GM21390 (cell line): ENCODE data around the gene COQ2.
A peak's percentile ranks its signal among the peaks of the same experiment; 100 is the strongest.
"Not testable (repeated sequence)": the region's sequence is repeated elsewhere in the genome, so short reads cannot be mapped to it uniquely, and the experiment has no call there.

Experiments used
- ATAC-seq: cut with Tn5 transposase; IDR thresholded peaks from one replicate; pipeline ENCODE4 v1.9.1; 2021; ENCODE audit not compliant: unreplicated experiment

COQ2 gene

DNA sequence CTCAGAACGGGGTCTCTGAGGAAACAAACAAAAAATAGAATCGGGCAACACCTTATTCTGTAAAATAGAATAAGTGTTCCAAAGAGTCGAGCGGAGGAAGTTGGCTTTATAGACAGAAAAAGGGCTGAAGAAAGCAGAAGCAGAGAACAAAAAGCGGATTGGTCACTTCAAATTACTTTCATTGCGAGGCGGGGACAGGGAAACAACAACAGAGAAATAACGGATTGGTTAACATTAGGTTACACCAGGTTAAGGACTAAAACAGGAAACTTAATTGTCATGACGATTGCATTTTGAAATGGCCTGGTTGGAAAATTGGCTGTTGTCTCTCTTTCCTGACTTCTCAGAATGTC, 433 bp upstream of the COQ2 start:
- no peak for ATAC-seq

DNA sequence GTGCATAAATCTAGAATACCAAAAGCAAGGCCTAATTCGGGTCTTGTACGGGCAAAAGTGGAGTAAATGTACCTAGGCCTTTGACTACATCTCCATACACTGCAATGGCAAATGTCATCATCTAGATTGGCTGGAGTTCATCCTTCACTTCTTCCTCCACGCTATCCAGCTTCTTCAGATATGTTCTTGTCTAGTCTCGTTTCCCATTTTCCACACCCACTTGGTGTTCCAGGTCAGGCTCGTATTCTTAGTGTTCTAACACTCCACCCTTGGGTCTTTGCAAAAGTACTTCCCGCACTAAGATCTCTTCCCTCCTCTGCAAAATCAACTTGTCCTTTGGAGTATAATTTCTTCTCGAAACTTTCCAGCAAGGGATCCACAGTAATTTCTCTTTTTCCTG, 1.4 kb downstream of the COQ2 start:
- no peak for ATAC-seq

DNA sequence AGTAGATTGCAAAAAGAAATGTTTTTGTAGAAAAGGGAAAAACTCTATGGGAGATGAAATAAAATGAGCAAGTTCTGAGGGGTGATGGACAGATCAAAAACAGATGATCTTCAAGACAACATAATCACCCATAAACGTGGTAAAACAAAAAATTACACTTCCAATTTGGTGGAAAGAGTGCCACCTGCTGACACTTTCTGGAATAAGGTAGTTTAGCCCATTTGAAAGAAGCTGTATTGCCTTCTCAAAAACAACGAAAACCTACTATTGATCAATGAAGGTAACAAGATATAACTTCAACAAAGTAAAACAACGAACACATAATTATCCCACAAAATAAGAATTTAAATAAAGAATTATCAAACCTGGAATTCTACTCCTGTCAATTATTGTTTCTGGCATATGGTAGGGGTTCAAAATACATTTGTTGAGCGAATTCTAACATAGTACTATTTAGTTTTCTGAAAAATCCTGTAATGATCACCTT, 2.5 kb downstream of the COQ2 start:
- no peak for ATAC-seq

DNA sequence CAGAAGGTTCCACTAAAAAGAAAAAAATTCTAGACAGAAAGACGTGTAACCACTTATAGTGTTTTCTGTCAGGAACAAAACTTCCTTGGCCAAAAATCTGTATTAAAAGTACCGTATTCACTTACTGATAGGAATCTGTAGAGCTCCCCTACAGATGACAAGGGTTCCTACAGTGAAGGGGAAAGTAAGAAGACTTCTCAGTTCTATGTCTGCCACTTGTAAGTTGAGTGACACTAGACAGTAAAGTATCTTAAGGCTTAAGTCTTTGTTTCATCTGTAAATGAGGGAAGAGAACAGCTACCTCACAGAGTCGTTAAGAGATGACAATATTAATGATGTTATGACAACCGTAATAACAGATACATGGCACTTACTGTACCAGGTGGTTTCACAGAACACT, 3.3 kb downstream of the COQ2 start:
- ATAC-seq: no peak

DNA sequence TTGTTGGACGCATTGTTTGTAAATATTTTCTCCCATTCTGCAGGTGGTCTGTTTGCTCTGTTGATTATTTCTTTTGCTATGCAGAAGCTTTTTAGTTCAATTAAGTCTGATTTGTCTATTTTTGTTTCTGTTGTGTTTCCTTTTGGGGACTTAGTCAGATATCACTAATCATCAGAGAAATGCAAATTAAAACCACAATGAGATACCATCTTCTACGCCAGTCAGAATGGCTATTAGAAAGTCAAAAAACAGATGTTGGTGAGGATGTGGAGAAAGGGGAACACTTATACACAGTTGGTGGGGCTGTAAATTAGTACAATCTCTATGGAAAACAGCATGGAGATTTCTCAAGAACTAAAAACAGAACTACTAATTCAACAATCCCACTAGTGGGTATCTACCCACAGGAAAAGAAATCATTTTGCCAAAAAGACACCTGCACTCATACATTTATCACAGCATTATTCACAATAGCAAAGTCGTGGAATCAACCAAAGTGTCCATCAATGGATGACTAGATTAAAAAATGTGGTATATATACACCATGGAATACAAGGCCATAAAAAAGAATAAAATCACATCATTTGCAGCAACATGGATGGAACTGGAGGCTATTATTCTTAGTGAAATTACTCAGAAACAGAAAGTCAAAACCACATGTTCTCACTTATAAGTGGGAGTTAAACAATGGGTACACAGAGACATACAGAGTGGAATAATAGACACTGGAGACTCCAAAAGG, 8.1 kb downstream of the COQ2 start:
- peak; percentile 65 for ATAC-seq

DNA sequence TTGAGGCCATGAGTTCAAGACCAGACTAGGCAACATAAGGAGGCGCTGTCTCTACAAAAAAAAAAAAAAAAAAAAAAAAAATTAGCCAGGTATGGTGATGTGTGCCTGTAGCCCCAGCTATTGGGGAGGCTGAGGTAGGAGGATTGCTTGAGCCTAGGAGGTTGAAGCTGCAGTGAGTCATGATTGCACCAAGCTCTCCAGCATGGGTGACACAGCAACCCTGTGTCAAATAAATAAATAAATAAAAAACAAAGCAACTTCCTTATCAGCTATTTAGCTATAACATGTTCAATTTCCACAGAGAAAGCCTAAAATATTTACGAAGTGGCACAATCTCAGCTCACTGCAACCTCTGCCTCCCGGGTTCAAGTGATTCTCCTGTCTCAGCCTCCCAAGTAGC, 10.7 kb downstream of the COQ2 start:
- not testable (repeated sequence) for ATAC-seq

DNA sequence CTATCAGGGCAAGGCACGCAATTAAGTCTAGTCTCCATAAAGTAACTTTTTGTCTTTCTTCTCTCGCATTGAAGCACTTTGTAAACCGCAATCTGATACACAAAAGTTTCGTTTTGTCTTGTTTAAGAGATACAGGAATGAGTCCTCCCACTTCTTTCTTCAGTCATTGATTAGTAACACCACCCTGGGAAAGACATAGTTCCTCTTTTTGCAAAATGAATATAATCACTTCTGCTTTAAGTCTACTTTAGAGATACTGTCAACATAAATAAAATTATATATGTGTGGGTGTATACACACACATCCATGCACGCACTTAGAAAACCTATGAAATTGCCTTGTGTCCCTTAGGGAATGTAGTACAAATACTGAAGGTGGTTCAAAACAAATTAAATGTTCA, 11.7 kb downstream of the COQ2 start:
- peak; percentile 89 for ATAC-seq

DNA sequence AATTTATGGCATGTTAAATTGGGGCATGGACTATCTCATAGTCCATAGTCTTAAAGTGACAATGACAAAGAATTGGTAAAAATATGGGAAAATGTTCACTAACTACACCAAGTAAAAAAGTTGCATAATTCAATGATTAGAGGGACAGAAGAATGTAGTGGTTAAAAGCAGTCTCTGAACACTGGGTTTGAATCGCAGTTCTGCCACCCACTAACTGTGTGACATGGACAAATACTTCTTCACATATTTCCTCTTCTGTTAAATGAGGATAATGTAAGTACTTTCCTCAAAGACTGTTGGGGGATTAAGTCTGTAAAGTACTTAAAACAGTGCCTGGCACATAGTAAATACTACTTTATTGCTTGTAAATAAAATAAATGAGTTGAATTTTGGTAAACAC, 15.3 kb downstream of the COQ2 start:
- no peak for ATAC-seq

DNA sequence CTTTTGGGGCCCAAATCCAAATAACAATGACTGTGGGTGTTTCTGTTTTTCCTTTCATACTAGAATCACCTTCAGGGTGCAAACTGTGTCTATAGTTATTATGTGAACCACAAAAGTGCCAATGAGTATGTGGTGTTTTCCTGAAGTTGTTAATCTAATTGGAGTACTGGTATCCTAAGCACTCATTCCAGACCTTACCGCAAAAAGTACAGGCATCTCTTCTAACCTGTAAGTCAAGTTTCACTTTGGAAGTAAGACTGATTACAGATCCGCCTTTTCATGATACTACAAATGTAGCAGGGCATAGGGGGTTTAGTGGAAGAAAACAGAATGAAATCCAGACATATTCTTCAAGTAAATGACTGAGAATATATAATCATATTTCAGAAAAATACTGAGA, 16.1 kb downstream of the COQ2 start:
- ATAC-seq: no peak

DNA sequence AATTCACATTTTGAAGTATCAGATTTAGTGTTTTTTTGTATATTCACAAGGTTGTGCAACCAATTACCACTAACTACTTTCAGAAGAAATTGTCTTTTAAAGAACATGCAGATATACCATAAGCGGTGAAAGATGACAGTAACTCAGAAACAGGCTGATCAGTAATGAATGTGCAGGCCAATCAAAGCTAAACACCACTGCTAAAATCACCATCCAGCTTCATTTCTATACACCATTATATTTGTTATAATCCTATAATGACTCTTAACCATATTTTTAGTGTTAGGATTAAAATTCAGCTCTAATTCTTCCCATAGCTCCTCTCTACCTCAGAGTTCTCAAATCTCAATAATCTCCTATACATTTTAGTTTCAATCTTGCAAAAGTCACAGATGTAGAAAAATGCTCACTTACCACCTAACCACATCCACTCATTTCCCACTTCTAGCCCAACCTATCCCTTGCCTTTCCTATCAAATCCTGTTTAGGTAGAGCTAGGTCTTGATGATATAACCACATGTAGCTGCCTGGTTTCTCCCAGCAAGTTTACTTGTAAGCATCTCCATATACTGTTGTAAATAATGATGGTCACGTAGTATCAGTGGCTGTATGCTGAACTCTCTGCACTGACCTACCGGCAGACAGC, 16.6 kb downstream of the COQ2 start:
- no peak for ATAC-seq

DNA sequence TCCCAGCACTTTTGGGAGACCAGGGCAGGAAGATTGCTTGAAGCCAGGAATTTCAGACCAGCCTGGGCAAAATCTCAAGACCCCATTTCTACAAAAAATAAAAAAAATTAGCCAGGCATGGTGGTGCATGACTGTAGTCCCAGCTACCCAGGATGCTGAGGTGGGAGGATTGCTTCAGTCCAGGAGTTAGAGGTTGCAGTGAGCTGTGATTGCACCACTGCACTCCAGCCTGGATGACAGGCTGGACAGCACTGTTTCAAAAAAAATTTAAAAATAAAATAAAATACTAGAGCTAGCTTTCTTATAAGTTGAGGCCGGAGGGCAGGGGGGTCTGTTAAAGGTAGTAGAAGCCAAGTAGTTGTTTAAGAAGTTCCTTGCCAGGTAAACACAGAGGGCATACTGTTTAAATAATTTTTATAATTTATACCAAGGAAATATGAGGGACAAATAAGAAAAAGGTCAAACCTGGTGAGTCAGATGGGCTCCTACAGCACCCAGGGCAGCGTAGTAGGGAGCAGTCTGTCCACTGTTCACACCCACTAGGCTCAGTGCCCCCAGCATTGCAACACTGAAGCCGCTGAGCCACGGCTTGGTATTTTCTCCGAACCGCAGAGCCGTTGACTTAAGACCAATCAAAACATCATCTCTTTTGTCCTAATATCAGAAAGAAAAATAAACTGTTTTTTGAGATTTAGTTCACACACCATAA, 17.3 kb downstream of the COQ2 start:
- no peak for ATAC-seq

DNA sequence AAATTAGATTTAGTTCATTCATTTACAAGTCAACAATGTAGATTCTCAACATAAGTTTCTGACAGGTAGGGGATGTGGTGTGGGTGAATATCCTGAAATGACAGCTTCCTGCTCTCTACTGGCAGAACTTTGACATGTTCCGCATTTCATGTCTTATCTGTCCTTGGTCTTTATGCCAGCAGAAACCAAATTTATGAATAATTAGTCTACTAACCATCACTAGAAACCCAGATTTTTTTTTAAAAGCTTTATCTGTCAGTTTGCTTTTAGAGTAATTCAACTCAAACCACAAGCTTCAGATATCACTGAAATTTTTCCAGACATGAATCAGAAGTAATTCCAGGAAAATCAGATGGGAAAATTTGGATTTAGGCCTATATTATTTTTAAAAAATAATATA, 17.9 kb downstream of the COQ2 start:
- peak; percentile 51 for ATAC-seq

DNA sequence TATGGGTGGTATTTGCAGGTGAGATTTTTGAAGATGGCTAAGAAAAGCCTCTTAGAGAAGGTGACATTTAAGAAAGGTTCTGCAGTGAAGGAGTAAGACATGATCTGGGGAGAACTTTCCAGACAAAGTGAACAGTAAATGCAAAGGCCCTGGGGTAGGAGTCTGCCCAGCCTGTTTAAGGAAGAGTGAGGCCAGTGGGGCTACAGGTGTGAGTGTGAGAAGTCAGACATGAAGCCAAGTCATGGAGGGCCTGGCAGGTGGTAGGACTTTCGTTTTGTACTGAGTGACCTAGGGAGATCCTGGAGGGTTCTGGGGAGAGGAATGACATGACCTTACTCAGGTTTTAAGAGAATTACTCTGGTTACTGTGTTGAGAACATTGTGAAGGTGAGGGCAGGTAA, 21.5 kb downstream of the COQ2 start:
- no peak for ATAC-seq

DNA sequence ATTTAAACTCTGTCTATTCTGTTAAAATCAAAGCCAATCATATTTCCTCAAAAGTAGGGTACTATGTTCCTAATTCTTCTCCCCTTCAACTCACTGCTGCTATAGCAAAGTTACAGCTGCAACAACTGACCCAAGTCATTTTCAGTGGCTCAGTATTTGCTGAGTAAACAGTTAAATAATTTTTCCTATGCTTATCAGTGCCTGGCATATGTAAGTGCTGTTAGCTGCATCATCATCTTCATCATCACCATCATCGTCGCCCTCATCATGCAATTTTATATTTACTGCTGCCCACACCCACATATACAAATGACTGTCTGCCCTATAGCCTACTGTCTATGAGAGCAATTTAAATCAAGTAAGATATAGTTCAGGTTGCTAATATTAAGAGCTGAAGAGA, 21.9 kb downstream of the COQ2 start:
- ATAC-seq: no peak

DNA sequence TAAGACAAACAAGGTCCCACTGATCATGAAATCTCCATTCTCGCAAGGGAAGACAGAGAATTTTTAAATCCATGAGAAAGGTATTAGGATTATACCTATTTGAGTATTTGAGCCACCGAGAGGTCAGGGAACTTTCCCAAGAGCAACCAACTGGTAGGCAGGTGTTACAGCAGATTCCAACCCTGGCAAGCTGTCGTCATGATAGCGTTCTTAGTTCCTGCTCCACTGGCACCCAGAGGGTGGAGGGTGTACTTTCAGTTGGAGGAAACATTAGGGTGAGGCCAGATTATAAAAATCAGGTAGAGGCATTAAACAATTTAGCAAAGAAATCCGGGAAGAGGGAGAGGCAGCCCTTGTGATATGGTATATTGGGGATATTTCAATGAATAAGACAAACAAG, 23.3 kb downstream of the COQ2 start:
- no peak for ATAC-seq

DNA sequence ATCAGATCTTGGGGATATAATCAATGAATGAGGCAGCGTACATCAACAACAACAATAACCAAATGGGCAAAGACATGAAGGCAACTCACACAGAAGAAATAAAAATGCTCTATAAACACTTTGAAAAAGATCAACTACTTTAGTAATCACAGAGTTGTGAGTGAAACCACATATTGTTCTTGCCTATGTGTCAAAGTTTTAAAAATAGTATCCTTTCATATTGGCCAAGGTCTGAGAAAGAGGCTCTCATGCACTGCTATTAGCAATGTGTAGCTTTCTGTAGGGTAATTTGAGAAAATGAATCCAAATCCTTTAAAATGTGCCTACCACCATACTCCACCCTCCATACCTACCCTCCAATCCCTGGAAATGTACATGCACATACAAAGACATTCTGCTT, 25.0 kb downstream of the COQ2 start:
- ATAC-seq: peak; percentile 50

DNA sequence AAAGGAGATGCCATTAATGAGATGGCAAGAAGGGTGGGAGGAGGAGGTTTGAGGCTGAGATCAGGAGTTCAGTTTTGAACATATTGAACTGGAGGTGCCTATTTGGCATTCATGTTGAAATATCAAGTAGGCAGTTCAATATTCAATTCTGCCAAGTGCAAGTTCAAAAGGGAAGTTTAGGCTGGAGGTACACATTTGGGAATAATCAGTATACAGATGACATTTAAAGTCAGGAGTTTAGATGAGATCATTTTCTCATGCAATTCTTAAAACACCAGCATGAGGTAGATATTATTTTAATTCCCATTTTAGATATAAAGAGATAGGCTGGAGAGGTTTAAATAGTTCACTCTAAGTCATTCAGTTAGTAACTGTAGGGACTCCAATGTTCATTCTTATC, 26.1 kb downstream of the COQ2 start:
- no peak for ATAC-seq

DNA sequence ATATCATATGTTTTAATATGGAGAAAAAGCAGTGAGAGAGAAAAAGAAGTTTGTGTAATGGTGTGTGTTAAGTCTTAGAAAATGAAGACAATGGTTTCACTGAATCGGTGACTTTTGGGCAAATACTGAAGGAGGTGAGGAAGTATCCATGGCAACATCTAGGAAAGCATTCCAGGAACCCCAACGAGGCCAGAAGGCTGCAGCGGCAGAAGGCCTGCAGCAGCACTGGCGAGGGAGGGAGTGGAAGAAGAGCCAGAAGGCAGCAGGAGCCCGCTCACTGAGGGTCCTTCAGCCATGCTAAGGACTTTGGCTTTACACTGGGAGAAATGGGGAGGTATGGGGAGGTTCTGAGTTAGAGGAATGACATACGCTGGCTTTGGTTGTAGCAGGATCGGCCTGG, 26.8 kb downstream of the COQ2 start:
- ATAC-seq: no peak

DNA sequence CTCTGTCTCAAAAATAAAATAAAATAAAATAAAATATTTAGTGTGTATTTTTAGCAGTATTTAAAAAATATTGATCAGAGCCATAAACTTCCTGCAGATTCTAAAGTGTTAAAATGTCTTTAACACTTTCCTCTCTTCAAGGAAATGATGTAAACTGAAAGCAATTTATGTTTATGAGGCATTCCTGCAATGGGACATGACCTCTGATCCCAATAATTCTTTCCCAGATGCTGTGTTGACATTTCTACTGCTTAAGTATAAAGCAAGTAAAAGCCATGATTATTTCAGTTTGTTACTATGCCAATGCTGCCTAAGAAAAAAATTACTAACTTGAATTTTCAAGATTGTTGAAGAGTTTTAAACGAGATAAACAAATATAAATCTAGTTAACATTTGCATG, 29.0 kb downstream of the COQ2 start:
- no peak for ATAC-seq

DNA sequence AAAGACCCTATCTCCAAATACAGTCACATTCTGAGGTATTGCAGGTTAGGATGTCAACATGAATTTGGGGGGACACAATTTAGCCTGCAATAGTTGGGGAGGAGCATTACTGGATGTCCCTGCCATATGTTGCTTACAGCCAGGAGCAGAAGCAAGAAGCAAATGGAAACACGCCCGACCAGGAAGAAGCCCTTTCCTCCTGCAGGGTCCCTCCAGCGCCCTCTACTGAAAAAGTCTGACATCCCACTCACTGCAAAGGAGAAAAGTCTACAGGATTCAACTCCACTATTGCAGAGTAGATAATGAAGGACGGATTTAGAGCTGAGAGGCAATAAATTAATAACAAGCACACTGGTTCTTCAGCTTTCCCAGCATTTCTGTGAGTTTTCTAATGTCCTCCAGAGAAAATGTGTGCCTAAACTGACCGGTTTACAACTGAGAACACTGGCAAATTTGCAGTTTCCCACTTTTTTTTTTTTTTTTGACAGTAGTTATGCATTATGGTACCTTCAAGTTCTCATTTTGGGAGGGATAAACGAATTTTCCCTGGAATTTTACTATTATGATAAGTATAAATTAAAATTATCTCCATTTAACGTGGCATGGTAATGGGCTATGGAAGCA, 31.7 kb downstream of the COQ2 start:
- peak; percentile 64 for ATAC-seq

DNA sequence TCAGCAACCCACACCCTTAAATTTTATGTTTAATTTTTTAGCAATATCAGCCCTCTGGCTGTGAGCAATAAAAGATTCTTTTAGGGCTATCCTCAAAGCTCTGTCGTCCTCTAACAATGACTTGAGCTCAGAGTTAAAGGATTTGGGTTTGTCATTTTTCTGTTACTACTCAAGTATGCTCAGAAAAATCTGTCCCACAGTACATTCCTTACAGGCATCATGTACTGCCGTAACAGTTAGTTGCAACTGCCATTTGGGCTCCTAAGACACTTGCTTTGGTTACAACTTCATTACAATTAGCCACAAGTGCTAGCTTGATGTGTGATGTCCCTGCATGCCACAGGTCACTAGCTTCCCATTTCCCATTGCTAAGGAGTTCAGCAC, 33.2 kb downstream of the COQ2 start:
- ATAC-seq: no peak
